Skeletal muscle cell (primary cell): ENCODE measurements around the gene SETBP1.

Source experiments
- DNase-seq: peaks from one replicate; pipeline ENCODE4 v3.0.0-alpha.2; 2010; ENCODE audit warnings: low read depth
- H3K4me3 ChIP-seq: 2 replicates; pipeline ENCODE4 v1.5.1; 2011; ENCODE audit warnings: low read depth, mild to moderate bottlenecking, control low read depth, low read length, moderate library complexity

The SETBP1 gene

GRCh38 chr18:45102126-45102525 lies 421.4 kb downstream of the SETBP1 start:
- DNase-seq: no peak
- H3K4me3 ChIP-seq: no peak overlapping the region

GRCh38 chr18:45102863-45103262 lies 422.2 kb downstream of the SETBP1 start:
- no peak for DNase-seq
- H3K4me3 ChIP-seq: no peak overlapping the region

- H3K4me3 ChIP-seq: no peak overlapping the region
- DNase-seq: no peak
Measured at GRCh38 chr18:45103319-45104048, 422.8 kb downstream of the SETBP1 start.

- no peak for DNase-seq
- H3K4me3 ChIP-seq: no peak overlapping the region
Measured at GRCh38 chr18:45104049-45104395, 423.3 kb downstream of the SETBP1 start.

GRCh38 chr18:45106331-45106774 lies 425.7 kb downstream of the SETBP1 start:
- H3K4me3 ChIP-seq: no peak overlapping the region
- no peak for DNase-seq

- no peak for DNase-seq
- H3K4me3 ChIP-seq: no peak overlapping the region
Measured at GRCh38 chr18:45107425-45107824, 426.7 kb downstream of the SETBP1 start.

- H3K4me3 ChIP-seq: no peak overlapping the region
- no peak for DNase-seq
Measured at GRCh38 chr18:45108754-45109153, 428.1 kb downstream of the SETBP1 start.

GRCh38 chr18:45109271-45109670 lies 428.6 kb downstream of the SETBP1 start:
- DNase-seq: no peak
- H3K4me3 ChIP-seq: no peak overlapping the region

- no peak overlapping the region for H3K4me3 ChIP-seq
- DNase-seq: no peak
Measured at GRCh38 chr18:45109706-45110105, 429.0 kb downstream of the SETBP1 start.

- no peak overlapping the region for H3K4me3 ChIP-seq
- no peak for DNase-seq
Measured at GRCh38 chr18:45110577-45111501, 430.2 kb downstream of the SETBP1 start.

- DNase-seq: no peak
- H3K4me3 ChIP-seq: no peak overlapping the region
Measured at GRCh38 chr18:45111502-45111848, 430.8 kb downstream of the SETBP1 start.

- no peak for DNase-seq
- no peak overlapping the region for H3K4me3 ChIP-seq
Measured at GRCh38 chr18:45112682-45113081, 432.0 kb downstream of the SETBP1 start.

- no peak for DNase-seq
- H3K4me3 ChIP-seq: no peak overlapping the region
Measured at GRCh38 chr18:45116116-45116515, 435.4 kb downstream of the SETBP1 start.
